ENCODE data around the gene SCARB1.

SCARB1 gene

GRCh38 chr12:124779161-124780141 is 84.2 kb downstream of the SCARB1 start:
- no peak for DNase-seq (ENCODE audit: low read depth)
- TF ChIP-seq CTCF (IDR thresholded peaks at IDR 0.05; ENCODE audit: control insufficient read depth, insufficient read depth, low read depth, low read length, missing control alignments), result no peak

GRCh38 chr12:124778411-124778810 is 85.3 kb downstream of the SCARB1 start:
- no peak for TF ChIP-seq CTCF (IDR thresholded peaks at IDR 0.05; ENCODE audit: control insufficient read depth, insufficient read depth, low read depth, low read length, missing control alignments)
- no peak overlapping the region for H3K4me3 ChIP-seq (ENCODE audit: control insufficient read depth, low read depth, low read length)
- DNase-seq (ENCODE audit: low read depth), result no peak

More at GRCh38 chr12:124779161-124780141, 84.2 kb downstream of the SCARB1 start:
- no peak overlapping the region for H3K4me3 ChIP-seq (ENCODE audit: control insufficient read depth, low read depth, low read length)

GRCh38 chr12:124777399-124778372 is 86.0 kb downstream of the SCARB1 start:
- no peak for DNase-seq (ENCODE audit: low read depth)
- TF ChIP-seq CTCF (IDR thresholded peaks at IDR 0.05; ENCODE audit: control insufficient read depth, insufficient read depth, low read depth, low read length, missing control alignments), result no peak
- H3K4me3 ChIP-seq (ENCODE audit: control insufficient read depth, low read depth, low read length), result no peak overlapping the region

DNA sequence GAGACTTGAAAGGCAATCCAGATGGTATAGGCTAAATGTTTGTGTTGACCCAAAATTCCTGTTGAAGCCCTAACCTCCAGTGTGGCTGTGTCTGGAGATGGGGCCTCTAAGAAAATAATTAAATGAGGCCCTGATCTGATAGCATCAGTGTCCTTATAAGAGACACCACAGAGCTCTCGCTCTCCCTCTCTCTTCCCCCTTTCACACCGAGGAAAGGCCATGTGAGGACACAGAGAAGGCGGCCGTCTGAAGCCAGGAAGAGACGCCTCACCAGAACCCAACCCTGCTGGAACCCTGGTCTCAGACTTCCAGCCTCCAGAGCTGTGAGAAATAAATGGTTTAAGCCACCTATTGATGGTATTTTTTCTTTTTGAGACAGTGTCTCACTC is 87.5 kb downstream of the SCARB1 start:
- DNase-seq (ENCODE audit: low read depth), result no peak
- H3K4me3 ChIP-seq (ENCODE audit: control insufficient read depth, low read depth, low read length), result no peak overlapping the region
- no peak for TF ChIP-seq CTCF (IDR thresholded peaks at IDR 0.05; ENCODE audit: control insufficient read depth, insufficient read depth, low read depth, low read length, missing control alignments)

DNA sequence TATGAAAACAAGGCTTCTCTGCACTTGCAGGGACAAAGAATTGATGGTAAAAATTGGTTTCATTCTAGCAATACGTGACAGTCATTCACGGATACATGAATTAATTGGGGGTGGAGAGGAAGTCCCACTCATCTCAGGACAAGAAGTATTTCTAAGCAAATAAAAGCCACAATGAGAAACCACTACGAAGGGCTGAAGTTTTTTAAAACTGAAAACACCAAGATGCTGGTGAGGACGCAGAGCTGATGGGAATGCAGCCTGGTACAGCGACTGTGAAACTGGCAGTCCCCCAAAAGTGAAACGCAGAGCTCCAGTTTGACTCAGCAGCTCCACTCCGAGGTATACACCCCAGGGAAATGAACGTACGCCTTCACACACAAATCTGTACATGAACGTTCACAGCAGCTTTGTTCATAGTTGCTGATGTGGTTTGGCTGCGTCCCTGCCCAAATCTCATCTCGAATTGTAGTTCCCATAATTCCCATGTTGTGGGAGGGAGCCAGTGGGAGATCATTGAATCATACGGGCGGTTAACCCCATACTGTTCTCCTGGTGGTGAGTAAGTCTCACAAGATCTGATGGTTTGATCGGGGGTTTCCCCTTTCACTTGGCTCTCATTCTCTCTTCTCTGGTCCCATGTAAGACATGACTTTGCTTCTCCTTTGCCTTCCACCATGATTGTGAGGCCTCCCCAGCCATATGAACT is 89.0 kb downstream of the SCARB1 start:
- H3K4me3 ChIP-seq (ENCODE audit: control insufficient read depth, low read depth, low read length), result peak overlapping the region; percentile 29

More for the DNA sequence above, 89.0 kb downstream of the SCARB1 start:
- peak; percentile 88 for DNase-seq (ENCODE audit: low read depth)
- TF ChIP-seq CTCF (IDR thresholded peaks at IDR 0.05; ENCODE audit: control insufficient read depth, insufficient read depth, low read depth, low read length, missing control alignments), result peak; percentile 22
